Smooth muscle cell of the umbilical artery (primary cell): ENCODE data around the gene PCDHGC4. TPM values are rescaled to one million over a fixed set of nuclear protein-coding genes. Genes with fewer than 3 reads are reported as not detected.

Source experiments
- total RNA-seq: library from RNA; depleted of rRNA; stranded (reverse); fragments of >200 nt; gene quantifications from 2 replicates; pipeline ENCODE4 v1.2.3, GENCODE V29; 2014

Gene PCDHGC4
- 2.4 and 3.5 TPM in 2 replicates for total RNA-seq

DNA sequence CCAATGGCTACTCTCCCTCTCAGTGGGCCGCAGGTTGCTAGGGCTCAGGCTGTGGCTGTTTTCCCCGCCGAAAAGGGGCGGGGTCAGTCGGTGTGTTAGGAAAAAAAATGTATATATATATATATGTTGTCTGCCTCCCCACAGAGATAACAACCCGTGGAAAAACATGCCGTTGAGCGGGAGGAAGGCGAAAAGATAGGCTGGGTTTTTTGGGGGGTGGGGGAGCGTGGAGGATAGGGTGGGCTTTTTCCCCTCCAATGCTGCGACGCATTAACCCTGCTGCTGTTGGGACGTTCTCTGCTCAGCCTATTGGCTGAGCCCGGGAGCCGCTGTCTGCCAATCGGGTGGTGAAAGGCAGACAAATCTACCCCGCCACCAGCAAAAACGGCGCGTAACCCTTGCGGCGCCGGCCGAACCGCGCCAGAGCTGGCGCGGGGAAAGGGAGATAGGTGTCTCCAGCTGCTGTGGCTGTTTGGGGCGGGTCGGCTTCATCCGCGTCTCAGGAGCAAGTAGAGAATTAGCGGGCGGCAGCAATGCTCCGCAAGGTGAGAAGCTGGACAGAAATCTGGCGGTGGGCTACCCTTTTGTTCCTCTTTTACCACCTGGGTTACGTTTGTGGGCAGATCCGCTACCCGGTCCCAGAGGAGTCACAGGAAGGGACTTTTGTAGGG, at the start of gene PCDHGC4:
Gene PCDHGC4, plus strand, starts transcription at position 390 of the 671 bp plus-strand sequence. Its CDS starts 144 bp downstream, at position 534.

DNA sequence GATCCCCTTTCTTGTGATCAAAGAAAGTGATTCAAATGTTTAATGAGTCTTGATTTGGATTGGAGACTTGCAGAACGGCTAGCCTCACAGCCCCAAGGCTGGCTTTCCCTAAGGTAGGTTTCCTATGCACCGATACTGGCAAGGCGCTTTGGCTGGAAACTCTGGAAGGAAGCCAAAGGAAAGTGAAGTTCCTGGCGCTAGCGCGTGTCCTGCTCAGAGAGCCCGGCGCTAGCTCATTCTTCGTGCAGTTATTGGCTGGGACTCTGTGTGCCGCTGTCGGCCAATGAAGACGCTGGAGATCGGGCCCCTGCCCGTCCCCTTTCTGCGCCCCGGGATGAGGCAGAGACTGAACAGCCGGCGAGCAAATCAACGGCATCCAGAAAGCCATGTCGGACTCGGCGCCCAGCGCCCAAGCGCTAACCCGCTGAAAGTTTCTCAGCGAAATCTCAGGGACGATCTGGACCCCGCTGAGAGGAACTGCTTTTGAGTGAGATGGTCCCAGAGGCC, 9.2 kb upstream of the PCDHGC4 start, which contains the start of gene PCDHGC3:
Gene PCDHGC3, plus strand, starts transcription at position 342 of the 507 bp plus-strand sequence. Its CDS starts 151 bp downstream, at position 493.

GRCh38 chr5:141488591-141489561, 4.0 kb downstream of the PCDHGC4 start, which contains the start of gene PCDHGC5:
Gene PCDHGC5, plus strand, starts transcription at chr5:141489081. Its CDS starts 160 bp downstream, at chr5:141489241.

Other genes with a start within 250 kb of the PCDHGC4 start
- 0.28 and 0.59 TPM in 2 replicates for gene PCDHB15, start 239.6 kb upstream of the PCDHGC4 start, total RNA-seq
- gene SLC25A2, start 181.0 kb upstream of the PCDHGC4 start, total RNA-seq, result 0.28 and 0.30 TPM in 2 replicates
- 79.9 and 81.4 TPM in 2 replicates for gene TAF7, start 164.2 kb upstream of the PCDHGC4 start, total RNA-seq
- gene PCDHGA1, start 154.5 kb upstream of the PCDHGC4 start, total RNA-seq, result 0.69 and 0.89 TPM in 2 replicates
- gene PCDHGA2, start 146.3 kb upstream of the PCDHGC4 start, total RNA-seq, result 3.5 and 3.9 TPM in 2 replicates
- 1.6 and 2.1 TPM in 2 replicates for gene PCDHGA3, start 141.2 kb upstream of the PCDHGC4 start, total RNA-seq
- gene PCDHGB1, start 134.9 kb upstream of the PCDHGC4 start, total RNA-seq, result 3.3 TPM in 2 replicates
- 5.8 and 6.5 TPM in 2 replicates for gene PCDHGA4, start 130.0 kb upstream of the PCDHGC4 start, total RNA-seq
- 2.1 and 2.4 TPM in 2 replicates for gene PCDHGB2, start 125.0 kb upstream of the PCDHGC4 start, total RNA-seq
- gene PCDHGA5, start 120.9 kb upstream of the PCDHGC4 start, total RNA-seq, result 0.89 and 0.92 TPM in 2 replicates
- gene PCDHGB3, start 114.8 kb upstream of the PCDHGC4 start, total RNA-seq, result 6.5 and 6.8 TPM in 2 replicates
- gene PCDHGA6, start 111.1 kb upstream of the PCDHGC4 start, total RNA-seq, result 3.2 and 4.2 TPM in 2 replicates
- gene PCDHGA7, start 102.3 kb upstream of the PCDHGC4 start, total RNA-seq, result 4.2 and 6.8 TPM in 2 replicates
- gene PCDHGB4, start 97.3 kb upstream of the PCDHGC4 start, total RNA-seq, result 25.5 and 27.3 TPM in 2 replicates
- gene PCDHGA8, start 92.4 kb upstream of the PCDHGC4 start, total RNA-seq, result 2.8 and 3.0 TPM in 2 replicates
- gene PCDHGB5, start 87.1 kb upstream of the PCDHGC4 start, total RNA-seq, result 30.9 and 34.3 TPM in 2 replicates
- gene PCDHGA9, start 82.3 kb upstream of the PCDHGC4 start, total RNA-seq, result 3.6 and 4.5 TPM in 2 replicates
- 2.4 and 2.8 TPM in 2 replicates for gene PCDHGB6, start 77.0 kb upstream of the PCDHGC4 start, total RNA-seq
- 6.8 and 8.6 TPM in 2 replicates for gene PCDHGA10, start 72.0 kb upstream of the PCDHGC4 start, total RNA-seq
- gene PCDHGB7, start 67.4 kb upstream of the PCDHGC4 start, total RNA-seq, result 8.3 and 10.1 TPM in 2 replicates
- 12.5 and 19.4 TPM in 2 replicates for gene PCDHGA11, start 64.0 kb upstream of the PCDHGC4 start, total RNA-seq
- gene PCDHGA12, start 54.5 kb upstream of the PCDHGC4 start, total RNA-seq, result 16.3 and 33.7 TPM in 2 replicates
- 38.6 and 69.3 TPM in 2 replicates for gene PCDHGC3, start 9.1 kb upstream of the PCDHGC4 start, total RNA-seq
- 2.4 and 10.2 TPM in 2 replicates for gene PCDHGC5, start 4.1 kb downstream of the PCDHGC4 start, total RNA-seq
- 14.0 and 53.9 TPM in 2 replicates for gene DIAPH1, start 134.0 kb downstream of the PCDHGC4 start, total RNA-seq
- 44.2 and 49.2 TPM in 2 replicates for gene HDAC3, start 151.8 kb downstream of the PCDHGC4 start, total RNA-seq
- gene RELL2, start 152.0 kb downstream of the PCDHGC4 start, total RNA-seq, result 3.9 and 7.0 TPM in 2 replicates
- 39.2 and 61.7 TPM in 2 replicates for gene FCHSD1, start 166.4 kb downstream of the PCDHGC4 start, total RNA-seq
- 8.9 and 14.5 TPM in 2 replicates for gene ARAP3, start 197.2 kb downstream of the PCDHGC4 start, total RNA-seq